Fibroblast of mammary gland (primary cell): ENCODE measurements around the gene CACNA2D1.
A peak's percentile ranks its signal among the peaks of the same experiment; 100 is the strongest.

ENCODE experiments used
- DNase-seq: peaks from one replicate; pipeline ENCODE4 v3.0.0-alpha.2; 2010; ENCODE audit warnings: low read depth
- H3K4me3 ChIP-seq: 2 replicates; pipeline ENCODE4 v1.5.1; 2011; ENCODE audit warnings: low read depth, mild to moderate bottlenecking, low read length, moderate library complexity; ENCODE audit not compliant: control insufficient read depth
- CTCF ChIP-seq: conservative IDR thresholded peaks from 2 replicates; pipeline ENCODE4 v1.5.1; 2011; ENCODE audit warnings: low read depth, low read length, inconsistent platforms; ENCODE audit not compliant: control insufficient read depth, insufficient read depth

Gene CACNA2D1

GRCh38 chr7:82375129-82375528, 68.4 kb downstream of the CACNA2D1 start:
- DNase-seq = no peak
- TF ChIP-seq CTCF = no peak
- H3K4me3 ChIP-seq = no peak overlapping the region

GRCh38 chr7:82373926-82374635, 69.5 kb downstream of the CACNA2D1 start:
- no peak for DNase-seq
- TF ChIP-seq CTCF = no peak
- H3K4me3 ChIP-seq = no peak overlapping the region

- no peak for DNase-seq
- no peak for TF ChIP-seq CTCF
- H3K4me3 ChIP-seq = no peak overlapping the region
Observed at GRCh38 chr7:82364671-82365070, 78.9 kb downstream of the CACNA2D1 start.

- no peak for TF ChIP-seq CTCF
- DNase-seq = no peak
- no peak overlapping the region for H3K4me3 ChIP-seq
Observed at GRCh38 chr7:82364048-82364447, 79.5 kb downstream of the CACNA2D1 start.

- DNase-seq = peak; percentile 85
- TF ChIP-seq CTCF = no peak
- no peak overlapping the region for H3K4me3 ChIP-seq
Observed at GRCh38 chr7:82362129-82362706, 81.4 kb downstream of the CACNA2D1 start.

GRCh38 chr7:82360591-82361368, 82.8 kb downstream of the CACNA2D1 start:
- no peak overlapping the region for H3K4me3 ChIP-seq
- no peak for TF ChIP-seq CTCF
- DNase-seq = no peak
